ENCODE measurements around the gene BCL11B. TPM values are rescaled to one million over a fixed set of nuclear protein-coding genes. Genes with fewer than 3 reads are reported as not detected.

The BCL11B gene
- total and polyA plus RNA-seq, 5 experiments from 2014 or later, result 8.2 to 209 (median 12.1) TPM

DNA sequence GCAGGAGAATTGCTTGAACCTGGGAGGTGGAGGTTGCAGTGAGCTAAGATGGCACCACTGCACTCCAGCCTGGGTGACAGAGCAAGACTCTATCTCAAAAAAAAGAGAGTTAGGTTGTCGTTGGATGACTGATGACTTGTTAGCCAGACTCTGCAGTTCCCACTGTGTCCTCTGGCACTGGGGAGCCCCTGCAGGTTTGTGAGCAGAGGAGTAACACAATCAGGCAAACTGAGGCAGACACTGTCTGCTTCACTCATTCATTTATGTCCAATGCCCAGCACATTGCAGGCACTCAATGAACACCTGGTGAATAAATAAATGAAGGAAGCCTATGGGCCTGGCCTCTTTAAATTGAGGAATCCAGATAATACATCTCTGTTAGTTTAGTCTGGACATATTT lies 41.2 kb upstream of the BCL11B start:
- Mint-ChIP-seq H3K27me3 (peaks cover 0 to 8% (median 0%) of the 10 kb centered on the region in 5 donors), H3K4me3 (no peak overlapping the region), H3K36me3 (peaks cover 0 to 12% (median 5%) of the 10 kb centered on the region in 3 donors), H3K9me3 (peaks cover 0 to 20% (median 6%) of the 10 kb centered on the region in 9 donors), H3K27ac (no peak overlapping the region), H3K4me1 (peaks cover 0 to 3% (median under 1%) of the 10 kb centered on the region in 4 donors)
- POLR2A ChIA-PET, result no interaction called here
- ATAC-seq, result no peak
- no peak for DNase-seq

DNA sequence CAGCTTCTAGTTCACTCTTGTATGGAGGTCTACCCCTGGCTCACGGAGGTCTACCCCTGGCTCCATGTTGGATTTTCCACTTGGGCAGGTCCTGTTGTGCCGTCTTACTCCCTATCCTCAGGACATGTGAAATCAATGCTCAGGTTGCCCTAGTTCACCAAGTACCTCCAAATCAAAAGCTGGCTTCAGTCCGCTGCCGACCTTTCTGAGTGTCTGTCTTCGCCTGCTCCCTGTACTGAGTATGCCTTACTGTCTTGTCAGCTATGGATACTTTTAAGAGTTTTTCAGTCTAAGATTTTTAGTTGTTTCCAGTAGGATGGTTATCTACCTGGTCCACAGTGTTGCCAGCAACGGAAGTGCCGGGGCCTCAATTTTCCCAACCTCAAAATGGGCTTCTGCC lies 40.1 kb upstream of the BCL11B start:
- Mint-ChIP-seq H3K9me3 (peaks cover 0 to 20% (median 6%) of the 10 kb centered on the region in 9 donors), H3K36me3 (peaks cover 0 to 12% (median 5%) of the 10 kb centered on the region in 3 donors), H3K27me3 (peaks cover 0 to 8% (median 0%) of the 10 kb centered on the region in 5 donors), H3K4me1 (peaks cover 0 to 3% (median under 1%) of the 10 kb centered on the region in 4 donors), H3K4me3 (no peak overlapping the region), H3K27ac (peak overlapping the region in 1 of 10 donors; percentile 27)
- DNase-seq, result no peak
- ATAC-seq, result no peak
- POLR2A ChIA-PET, result no interaction called here

DNA sequence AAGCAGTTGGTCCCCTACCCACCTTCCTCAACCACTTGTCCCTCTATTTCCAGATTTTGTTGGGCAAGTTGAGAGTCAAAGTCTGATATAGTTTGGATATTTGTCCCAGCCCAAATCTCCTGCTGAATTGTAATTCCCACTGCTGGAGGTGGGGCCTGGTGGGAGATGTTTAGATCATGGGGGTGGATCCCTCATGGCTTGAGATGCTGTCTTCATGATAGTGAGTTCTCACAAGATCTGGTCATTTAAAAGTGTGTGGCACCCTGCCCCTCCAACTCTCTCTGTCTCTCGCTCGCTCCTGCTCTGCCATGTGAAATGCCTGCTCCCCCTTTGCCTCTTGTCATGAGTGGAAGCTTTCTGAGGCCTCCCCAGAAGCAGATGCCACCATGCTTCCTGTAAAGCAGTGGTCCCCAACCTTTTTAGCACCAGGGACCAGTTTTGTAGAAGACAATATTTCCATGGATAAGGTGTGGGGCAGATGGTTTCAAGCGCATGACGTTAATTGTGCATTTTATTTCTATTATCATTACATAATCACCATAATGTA lies 37.3 kb upstream of the BCL11B start:
- Mint-ChIP-seq H3K4me1 (no peaks in the 10 kb centered on the region), H3K9me3 (peaks cover 0 to 22% (median 7%) of the 10 kb centered on the region in 9 donors), H3K27me3 (peaks cover 0 to 2% (median 0%) of the 10 kb centered on the region in 5 donors), H3K4me3 (no peak overlapping the region), H3K36me3 (peaks cover 0 to 12% (median 5%) of the 10 kb centered on the region in 3 donors), H3K27ac (peak overlapping the region in 1 of 10 donors; percentile 1)
- POLR2A ChIA-PET, result no interaction called here
- ATAC-seq (no peak), DNase-seq (no peak)

DNA sequence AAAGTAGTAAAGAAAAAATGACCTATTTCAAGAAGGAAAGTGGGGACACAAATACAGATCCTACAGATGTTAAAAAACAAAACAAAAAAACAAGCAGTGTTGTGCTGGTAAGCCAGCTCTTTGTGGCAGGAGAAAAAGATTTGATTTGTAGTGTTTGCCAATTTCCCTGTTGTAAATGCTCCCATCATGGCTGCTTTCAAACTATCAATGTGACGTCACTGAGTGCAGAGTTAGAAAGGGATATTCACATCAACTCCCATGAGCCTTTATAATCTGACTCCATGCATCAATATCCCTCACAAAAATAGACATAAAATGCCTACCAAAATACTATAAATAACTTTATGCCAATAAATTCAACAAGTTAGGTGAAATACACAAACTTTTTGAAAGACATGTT lies 32.2 kb upstream of the BCL11B start:
- H3K36me3 Mint-ChIP-seq, result peaks cover 0 to 19% (median 10%) of the 10 kb centered on the region in 3 donors
- H3K4me1 Mint-ChIP-seq, result peaks cover 0 to 2% (median 0%) of the 10 kb centered on the region in 4 donors
- H3K9me3 Mint-ChIP-seq, result peaks cover 6 to 40% (median 27%) of the 10 kb centered on the region in 9 donors
- no peak overlapping the region for H3K4me3 Mint-ChIP-seq
- ATAC-seq, result no peak
- no peak for DNase-seq
- H3K27me3 Mint-ChIP-seq, result peaks cover 0 to 2% (median 0%) of the 10 kb centered on the region in 5 donors
- no peak overlapping the region for H3K27ac Mint-ChIP-seq
- POLR2A ChIA-PET, result no interaction called here

GRCh38 chr14:99300190-99300589 lies 28.2 kb upstream of the BCL11B start:
- H3K27ac Mint-ChIP-seq, result no peak overlapping the region
- no peak overlapping the region for H3K4me3 Mint-ChIP-seq
- ATAC-seq (no peak), DNase-seq (no peak)
- H3K27me3 Mint-ChIP-seq, result peaks cover 0 to 5% (median 0%) of the 10 kb centered on the region in 5 donors
- POLR2A ChIA-PET, result no interaction called here
- peaks cover 6 to 56% (median 42%) of the 10 kb centered on the region in 9 donors for H3K9me3 Mint-ChIP-seq
- peaks cover 0 to 27% (median 19%) of the 10 kb centered on the region in 3 donors for H3K36me3 Mint-ChIP-seq
- peaks cover 0 to 2% (median 0%) of the 10 kb centered on the region in 4 donors for H3K4me1 Mint-ChIP-seq

DNA sequence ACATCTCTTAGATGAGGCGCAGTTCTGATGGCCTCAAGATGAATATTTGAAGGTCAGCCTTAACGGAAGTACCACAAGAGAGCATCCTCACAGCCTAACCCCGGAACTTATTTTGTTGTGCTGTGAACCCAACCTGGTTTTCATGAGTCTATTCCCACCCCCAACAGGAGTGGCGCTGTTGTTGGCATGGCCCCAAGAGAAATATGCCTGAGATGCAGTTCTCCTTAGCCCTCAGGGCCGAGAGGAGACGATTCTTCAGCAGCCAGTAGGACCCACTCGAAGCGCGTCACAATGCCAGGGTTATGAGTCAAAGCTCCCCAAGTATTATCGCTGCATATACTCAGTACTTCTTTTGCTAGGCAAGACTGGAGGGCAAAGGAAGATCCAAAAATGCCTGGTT lies 24.5 kb upstream of the BCL11B start:
- Mint-ChIP-seq H3K36me3 (peaks cover 0 to 26% (median 15%) of the 10 kb centered on the region in 3 donors), H3K27ac (no peak overlapping the region), H3K4me1 (peaks cover 0 to 4% (median 0%) of the 10 kb centered on the region in 4 donors), H3K27me3 (peaks cover 4 to 11% (median 5%) of the 10 kb centered on the region in 5 donors), H3K9me3 (peaks cover 6 to 47% (median 30%) of the 10 kb centered on the region in 9 donors), H3K4me3 (no peak overlapping the region)
- POLR2A ChIA-PET, result no interaction called here
- DNase-seq, result no peak
- ATAC-seq, result no peak

GRCh38 chr14:99289394-99290189 lies 17.6 kb upstream of the BCL11B start:
- POLR2A ChIA-PET, result no interaction called here
- Mint-ChIP-seq H3K27me3 (peaks cover 4 to 30% (median 9%) of the 10 kb centered on the region in 5 donors), H3K4me3 (no peak overlapping the region), H3K36me3 (peaks cover 0 to 1% (median 0%) of the 10 kb centered on the region in 3 donors), H3K4me1 (peaks cover 0 to 26% (median 4%) of the 10 kb centered on the region in 4 donors), H3K27ac (no peak overlapping the region), H3K9me3 (peaks cover 0 to 4% (median 0%) of the 10 kb centered on the region in 9 donors)
- DNase-seq, result no peak
- no peak for ATAC-seq

DNA sequence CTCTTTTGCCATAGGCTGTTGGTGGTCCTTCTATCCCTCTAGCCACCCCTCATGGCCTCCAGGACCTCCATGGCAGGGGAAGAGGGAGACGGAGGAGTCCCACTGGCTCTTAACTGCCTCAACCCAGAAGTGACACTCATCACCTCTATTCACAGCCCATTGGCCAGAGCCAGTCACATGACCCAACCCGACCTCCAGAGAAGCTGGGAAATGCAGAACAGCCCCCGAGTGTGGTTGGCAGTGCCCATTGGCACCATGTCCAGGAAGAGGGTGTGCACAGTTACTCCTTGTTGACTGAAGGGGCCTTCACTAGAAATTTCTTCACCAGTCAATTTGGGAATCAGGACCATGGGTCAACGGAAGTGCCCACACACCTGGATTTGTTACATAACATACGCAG lies 17.0 kb upstream of the BCL11B start:
- Mint-ChIP-seq H3K36me3 (peaks cover 0 to 1% (median 0%) of the 10 kb centered on the region in 3 donors), H3K27ac (peak overlapping the region in 1 of 10 donors; percentile 19), H3K9me3 (peaks cover 0 to 4% (median 0%) of the 10 kb centered on the region in 9 donors), H3K4me3 (no peak overlapping the region), H3K4me1 (peaks cover 0 to 29% (median 4%) of the 10 kb centered on the region in 4 donors), H3K27me3 (peaks cover 4 to 33% (median 9%) of the 10 kb centered on the region in 5 donors)
- ATAC-seq, result no peak
- no peak for DNase-seq
- POLR2A ChIA-PET, result no interaction called here

- DNase-seq, result peak in 1 of 10 donors; percentile 31
- no peak for ATAC-seq
- peaks cover 2 to 31% (median 9%) of the 10 kb centered on the region in 5 donors for H3K27me3 Mint-ChIP-seq
- peak overlapping the region in 6 of 10 donors; percentile 35 to 94 (median 52) for H3K27ac Mint-ChIP-seq
- peaks cover 0 to 29% (median 4%) of the 10 kb centered on the region in 4 donors for H3K4me1 Mint-ChIP-seq
- H3K36me3 Mint-ChIP-seq, result peaks cover 0 to 1% (median 0%) of the 10 kb centered on the region in 3 donors
- peaks cover 0 to 1% (median 0%) of the 10 kb centered on the region in 9 donors for H3K9me3 Mint-ChIP-seq
- H3K4me3 Mint-ChIP-seq, result peak overlapping the region in 7 of 10 donors; percentile 7 to 90 (median 51)
- POLR2A ChIA-PET, result interaction anchor here (1.1 kb wide), 1 partner anchor 15 kb away, joined by 3 read pairs; the partner anchor contains the start of gene BCL11B
These were observed 15.4 kb upstream of the BCL11B start for GRCh38 chr14:99287269-99287942.

DNA sequence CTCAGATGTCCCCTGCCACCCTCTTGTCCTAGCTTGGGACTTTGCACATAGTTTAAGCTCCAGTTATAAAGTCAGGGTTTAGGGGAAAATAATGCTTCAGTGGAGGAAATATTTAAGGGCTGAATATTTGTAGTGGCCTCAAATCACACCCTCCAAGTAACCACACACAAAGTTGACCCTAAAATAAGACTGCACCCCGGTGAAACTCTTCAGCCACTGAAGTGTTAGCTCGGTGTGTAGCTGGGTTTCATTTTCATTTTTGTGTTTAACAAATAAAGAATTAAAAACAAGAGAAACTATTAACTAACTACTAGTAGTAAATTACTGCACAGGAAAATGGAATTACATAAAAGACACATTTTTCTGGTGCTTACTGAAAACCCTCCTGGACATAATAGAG lies 14.8 kb upstream of the BCL11B start:
- Mint-ChIP-seq H3K9me3 (peaks cover 0 to 1% (median 0%) of the 10 kb centered on the region in 9 donors), H3K36me3 (peaks cover 0 to 1% (median 0%) of the 10 kb centered on the region in 3 donors), H3K27ac (peak overlapping the region in 4 of 10 donors; percentile 47 to 94 (median 70)), H3K27me3 (peaks cover 2 to 25% (median 7%) of the 10 kb centered on the region in 5 donors), H3K4me1 (peaks cover 0 to 29% (median 4%) of the 10 kb centered on the region in 4 donors), H3K4me3 (peak overlapping the region in 7 of 10 donors; percentile 7 to 90 (median 51))
- DNase-seq (no peak), ATAC-seq (no peak)
- POLR2A ChIA-PET, result interaction anchor here (1.1 kb wide), 1 partner anchor 15 kb away, joined by 3 read pairs; the partner anchor contains the start of gene BCL11B

- Mint-ChIP-seq H3K27ac (peak overlapping the region in 1 of 10 donors; percentile 94), H3K36me3 (no peaks in the 10 kb centered on the region), H3K9me3 (peaks cover 0 to 1% (median 0%) of the 10 kb centered on the region in 9 donors), H3K4me3 (no peak overlapping the region), H3K4me1 (peaks cover 11 to 42% (median 17%) of the 10 kb centered on the region in 4 donors), H3K27me3 (peaks cover 0 to 13% (median 0%) of the 10 kb centered on the region in 5 donors)
- ATAC-seq (no peak), DNase-seq (no peak)
- POLR2A ChIA-PET, result no interaction called here
These were observed 12.4 kb upstream of the BCL11B start for GRCh38 chr14:99284254-99285004.
